Lung microvascular endothelial cell (primary cell): ENCODE measurements around the gene DBR1. TPM values are rescaled to one million over a fixed set of nuclear protein-coding genes. Genes with fewer than 3 reads are reported as not detected.
"Not testable (repeated sequence)": the region's sequence is repeated elsewhere in the genome, so short reads cannot be mapped to it uniquely, and the experiment has no call there.

Experiments used
- DNase-seq, 2 donors: peaks; one replicate each; pipeline versions ENCODE4 v3.0.0 to v3.0.0-alpha.2; 2010; ENCODE audit warnings: low read depth in 2 of 2
- total RNA-seq: library from RNA; depleted of rRNA; stranded (reverse); fragments of >200 nt; gene quantifications from 2 replicates; pipeline ENCODE4 v1.2.1, GENCODE V29; 2014

DBR1 gene
- total RNA-seq, 1 donor from 2014 or later, result 14.5 TPM

GRCh38 chr3:138186803-138187295 is 12.1 kb upstream of the DBR1 start:
- peak; percentile 91 to 95 for DNase-seq

- DNase-seq, result no peak
Observed at GRCh38 chr3:138186221-138186620, 11.5 kb upstream of the DBR1 start.

- no peak for DNase-seq
Observed at GRCh38 chr3:138184994-138185393, 10.3 kb upstream of the DBR1 start.

- DNase-seq, result peak; percentile 60 to 73
Observed at GRCh38 chr3:138180375-138181029, 5.8 kb upstream of the DBR1 start.

GRCh38 chr3:138173769-138174420 is 826 bp downstream of the DBR1 start:
- peak in 1 of 2 donors; percentile 3 for DNase-seq

- peak in 1 of 2 donors; percentile 18 for DNase-seq
Observed at GRCh38 chr3:138172625-138173024, 2.1 kb downstream of the DBR1 start.

GRCh38 chr3:138165061-138165460 is 9.7 kb downstream of the DBR1 start:
- DNase-seq, result no peak

- DNase-seq, result no peak
Observed at GRCh38 chr3:138157743-138158142, 17.0 kb downstream of the DBR1 start.

- no peak for DNase-seq
Observed at GRCh38 chr3:138154534-138154933, 20.2 kb downstream of the DBR1 start.

- DNase-seq, result no peak
Observed at GRCh38 chr3:138148503-138148902, 26.2 kb downstream of the DBR1 start.

- not testable (repeated sequence) for DNase-seq
Observed at GRCh38 chr3:138142181-138142580, 32.5 kb downstream of the DBR1 start.

- no peak for DNase-seq
Observed at GRCh38 chr3:138140940-138141339, 33.8 kb downstream of the DBR1 start.

- DNase-seq, result no peak
Observed at GRCh38 chr3:138139691-138140090, 35.0 kb downstream of the DBR1 start.

- DNase-seq, result no peak
Observed at GRCh38 chr3:138137861-138138260, 36.9 kb downstream of the DBR1 start.

- DNase-seq, result no peak
Observed at GRCh38 chr3:138136201-138136600, 38.5 kb downstream of the DBR1 start.

GRCh38 chr3:138135833-138136194 is 38.9 kb downstream of the DBR1 start:
- no peak for DNase-seq

GRCh38 chr3:138135146-138135832 is 39.4 kb downstream of the DBR1 start:
- no peak for DNase-seq

GRCh38 chr3:138132239-138132638 is 42.5 kb downstream of the DBR1 start, which contains the start of gene A4GNT:
TSS of gene A4GNT (minus strand) at chr3:138132390. CDS start at chr3:138131256, 1,134 bp downstream.
- DNase-seq, result no peak

- DNase-seq, result no peak
Observed at GRCh38 chr3:138127636-138128365, 46.9 kb downstream of the DBR1 start.

- DNase-seq, result no peak
Observed at GRCh38 chr3:138125548-138126221, 49.0 kb downstream of the DBR1 start.

- no peak for DNase-seq
Observed at GRCh38 chr3:138124706-138125355, 49.9 kb downstream of the DBR1 start.
